GM19467 (cell line): Measurements from ENCODE around the gene CETP.

Experiments
- ATAC-seq: cut with Tn5 transposase; IDR thresholded peaks from one replicate; pipeline ENCODE4 v1.9.1; 2021; ENCODE audit warnings: mild to moderate bottlenecking, moderate library complexity; ENCODE audit not compliant: unreplicated experiment

CETP gene

DNA sequence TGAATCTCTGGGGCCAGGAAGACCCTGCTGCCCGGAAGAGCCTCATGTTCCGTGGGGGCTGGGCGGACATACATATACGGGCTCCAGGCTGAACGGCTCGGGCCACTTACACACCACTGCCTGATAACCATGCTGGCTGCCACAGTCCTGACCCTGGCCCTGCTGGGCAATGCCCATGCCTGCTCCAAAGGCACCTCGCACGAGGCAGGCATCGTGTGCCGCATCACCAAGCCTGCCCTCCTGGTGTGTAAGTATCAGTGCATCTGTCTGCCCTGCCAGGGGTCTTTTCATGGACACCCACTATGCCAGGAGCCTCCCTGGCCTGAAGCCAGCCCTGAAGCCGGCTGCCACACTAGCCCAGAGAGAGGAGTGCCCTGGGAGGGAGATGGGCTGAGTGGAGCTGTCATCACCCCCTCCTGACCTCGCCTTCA, at the start of gene CETP:
Gene CETP, plus strand, starts transcription at position 100 of the 431 bp plus-strand sequence. Its CDS starts 30 bp downstream, at position 130.
- ATAC-seq, result no peak

- no peak for ATAC-seq
Observed at GRCh38 chr16:56912746-56913708, 48.7 kb upstream of the CETP start.

- no peak for ATAC-seq
Observed at GRCh38 chr16:56914896-56915295, 46.9 kb upstream of the CETP start.

DNA sequence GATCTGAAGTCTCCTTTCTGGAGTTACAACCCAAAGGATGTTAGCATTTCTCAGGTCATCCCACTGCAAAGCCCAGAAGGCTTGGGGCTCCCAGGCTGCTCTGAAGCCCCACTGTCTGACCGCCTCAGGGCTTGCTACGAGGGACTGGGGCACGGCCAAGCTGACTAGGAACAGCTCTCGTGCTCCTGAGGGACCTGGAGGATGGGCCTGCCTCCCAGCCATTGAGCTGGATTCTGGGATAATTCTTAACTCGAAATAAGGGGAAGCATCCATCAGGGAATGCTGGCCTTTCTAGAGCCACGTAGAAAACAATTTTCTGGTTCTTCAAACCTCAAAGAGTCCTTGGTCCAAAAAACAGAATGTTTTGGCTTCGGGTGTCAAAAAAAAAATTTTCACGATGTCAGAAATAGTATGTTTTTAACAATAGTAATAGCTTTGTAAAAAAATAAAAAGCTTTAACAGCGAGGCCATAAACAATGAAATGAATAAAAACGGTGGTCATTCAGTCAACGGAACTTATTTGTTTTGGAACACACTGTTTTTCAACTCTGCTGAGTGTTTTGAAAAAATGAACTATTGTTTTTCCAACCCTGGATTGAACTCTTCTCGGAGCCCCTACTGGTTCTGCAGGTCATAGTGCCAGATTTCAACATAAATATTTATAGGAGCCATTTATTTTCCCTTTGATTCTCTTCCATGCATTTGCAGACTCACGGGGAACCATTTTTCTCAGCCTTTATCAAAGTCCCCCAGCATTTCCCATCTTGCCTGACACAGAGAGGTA, 46.2 kb upstream of the CETP start:
- no peak for ATAC-seq

DNA sequence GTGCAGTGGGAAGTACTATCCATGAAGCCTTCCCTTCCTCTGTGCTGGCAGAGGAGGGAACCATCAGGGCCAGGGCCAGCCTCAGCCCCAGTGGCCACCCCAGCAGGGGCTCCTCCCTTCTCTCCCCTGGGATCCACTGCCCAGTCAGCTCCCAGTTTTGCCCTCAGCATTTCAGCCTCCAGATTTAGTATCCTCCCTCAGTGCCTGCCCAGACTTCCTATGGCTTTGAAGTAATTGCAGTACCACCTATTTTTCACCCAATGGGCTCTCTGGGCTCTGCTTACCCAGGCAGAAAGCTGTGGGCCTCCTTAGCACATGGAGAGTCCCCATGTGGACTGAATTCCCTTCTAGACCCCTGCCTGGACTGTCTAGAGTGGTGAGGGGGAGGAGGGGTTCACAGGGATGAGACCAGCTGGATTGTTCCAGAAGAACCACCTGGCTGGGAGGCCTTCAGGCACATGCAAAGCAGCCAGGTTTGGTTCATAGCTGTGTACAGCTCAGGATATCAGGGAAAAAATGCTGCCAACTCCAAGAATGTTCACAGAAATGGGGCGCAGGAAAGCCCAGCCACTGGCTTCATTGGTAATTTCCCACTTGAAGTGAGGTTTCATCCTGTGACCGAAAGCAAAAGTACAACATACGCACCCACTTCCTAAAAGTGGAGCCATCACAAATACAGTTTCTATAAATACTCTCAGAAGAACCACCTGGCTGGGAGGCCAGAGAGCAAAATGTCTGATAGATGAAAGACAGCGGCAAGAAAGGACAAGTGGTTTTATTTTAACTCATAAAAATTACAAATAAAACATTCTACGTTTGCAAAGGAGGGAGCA, 45.0 kb upstream of the CETP start:
- ATAC-seq, result peak; percentile 57

DNA sequence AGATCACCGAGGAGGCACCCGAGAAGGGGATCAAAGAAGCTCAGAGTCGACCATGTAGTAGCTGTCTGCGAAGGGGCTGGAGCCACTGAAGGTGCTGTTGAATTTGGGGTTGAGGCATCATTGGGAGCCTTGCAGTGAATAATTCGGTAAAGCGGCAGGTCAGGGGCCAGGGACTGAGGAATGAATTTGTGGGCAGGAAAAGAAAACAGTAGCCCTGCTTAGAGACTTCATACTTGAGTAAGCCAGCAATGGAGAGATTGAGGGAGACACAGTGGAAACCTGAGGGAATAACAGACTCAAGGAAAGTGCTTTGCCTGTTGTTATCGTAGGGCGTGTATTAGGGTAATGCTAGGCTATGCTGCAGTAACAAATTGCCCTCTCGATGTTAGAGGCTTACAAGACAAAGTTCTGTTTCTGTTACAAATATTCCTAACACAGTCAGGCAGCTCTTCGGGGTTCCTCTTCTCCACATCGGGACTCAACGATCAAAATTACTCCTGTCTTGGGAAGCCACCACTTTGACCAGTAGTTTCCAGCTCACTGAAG, 43.2 kb upstream of the CETP start:
- ATAC-seq, result no peak

DNA sequence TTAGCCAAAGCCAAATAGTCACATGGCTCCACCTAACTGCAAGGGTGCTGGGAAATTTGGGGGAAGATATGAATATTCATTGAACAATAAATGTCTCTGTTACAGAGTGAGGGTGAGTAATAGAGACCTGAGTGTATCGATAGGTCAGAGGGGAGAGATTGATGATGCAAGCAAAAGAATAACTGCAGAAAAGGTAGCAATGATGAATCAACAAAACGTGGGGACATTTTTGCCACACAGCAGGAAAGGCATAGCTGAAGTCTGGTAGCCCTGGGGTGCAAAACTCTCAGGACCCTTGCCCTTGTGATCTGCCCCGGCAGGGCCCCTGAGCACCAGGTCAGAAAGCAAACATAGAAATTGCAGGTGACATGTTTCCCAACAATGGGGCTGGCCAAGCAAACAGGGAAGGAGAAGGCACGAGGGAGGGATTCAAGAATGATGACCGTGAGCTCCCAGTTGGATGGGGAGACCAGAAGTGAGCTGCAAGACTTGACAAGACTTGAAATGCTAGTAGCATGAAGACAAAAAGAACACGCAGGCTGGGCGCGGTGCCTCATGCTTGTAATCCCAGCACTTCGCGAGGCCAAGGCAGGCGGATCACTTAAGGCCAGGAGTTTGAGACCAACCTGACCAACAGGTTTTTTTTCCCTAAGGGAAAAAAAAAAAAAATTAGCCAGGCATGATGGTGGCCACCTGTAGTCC, 42.5 kb upstream of the CETP start:
- no peak for ATAC-seq

DNA sequence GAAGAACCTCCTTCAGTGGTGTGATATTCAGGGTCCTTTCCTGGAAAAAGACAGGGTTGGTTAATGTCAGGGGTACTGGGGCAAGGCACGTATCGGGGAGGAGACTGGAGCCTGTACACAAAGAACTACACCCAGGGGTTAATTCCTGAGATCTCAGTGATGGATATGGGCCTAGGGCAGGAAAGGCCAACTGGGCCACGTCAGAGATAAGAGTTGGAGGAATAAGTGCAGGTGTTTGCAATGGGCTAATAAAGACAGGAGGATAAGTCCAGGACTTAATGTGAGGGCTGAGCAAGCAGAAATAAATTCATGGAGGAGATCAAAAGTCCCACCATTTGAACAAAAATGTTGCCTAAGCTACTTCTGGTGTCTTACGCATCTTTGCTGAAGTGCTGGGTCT, 40.2 kb upstream of the CETP start:
- ATAC-seq, result no peak

DNA sequence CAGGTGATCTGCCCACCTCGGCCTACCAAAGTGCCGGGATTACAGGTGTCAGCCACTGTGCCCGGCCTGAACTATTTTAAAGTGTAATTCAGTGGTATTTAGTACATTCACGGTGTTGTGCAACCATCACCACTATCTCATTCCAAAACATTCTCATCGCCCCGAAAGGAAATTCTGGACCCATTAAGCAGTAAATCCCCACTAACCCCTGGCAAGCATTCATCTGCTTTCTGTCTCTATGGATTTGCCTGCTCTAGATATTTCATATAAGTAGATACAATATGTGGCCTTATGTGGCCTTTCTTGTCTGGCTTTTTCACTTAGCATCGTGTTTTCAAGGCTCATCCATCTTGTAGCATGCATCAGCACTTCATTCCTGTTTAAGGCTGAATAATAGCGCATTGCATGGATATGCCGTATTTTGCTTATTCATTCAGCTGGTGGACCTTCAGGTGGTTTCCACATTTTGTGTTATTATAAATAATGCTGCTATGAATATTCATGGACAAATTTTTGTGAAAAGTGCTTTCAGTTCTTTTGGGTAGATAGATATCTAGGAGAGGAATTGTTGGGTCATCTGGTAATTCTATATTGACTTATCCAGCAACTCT, 38.2 kb upstream of the CETP start:
- ATAC-seq, result no peak

GRCh38 chr16:56927471-56927870, 34.3 kb upstream of the CETP start:
- no peak for ATAC-seq

DNA sequence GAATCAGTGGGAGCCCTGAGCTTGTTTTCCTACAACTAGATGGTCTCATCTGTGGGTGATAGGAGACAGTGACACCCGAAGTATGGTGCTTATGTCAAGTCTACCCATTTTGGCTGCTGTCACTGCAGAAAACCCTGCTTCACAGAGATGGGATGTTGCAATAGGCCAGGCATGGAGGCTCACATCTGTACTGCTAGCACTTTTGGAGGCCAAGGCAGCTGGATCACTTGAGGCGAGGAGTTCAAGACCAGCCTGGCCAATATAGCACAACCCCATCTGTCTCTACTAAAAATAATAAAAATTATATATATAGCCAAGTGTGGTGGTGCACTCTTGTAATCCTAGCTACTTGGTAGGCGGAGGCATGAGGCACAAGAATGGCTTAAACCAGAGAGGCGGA, 32.1 kb upstream of the CETP start:
- no peak for ATAC-seq

DNA sequence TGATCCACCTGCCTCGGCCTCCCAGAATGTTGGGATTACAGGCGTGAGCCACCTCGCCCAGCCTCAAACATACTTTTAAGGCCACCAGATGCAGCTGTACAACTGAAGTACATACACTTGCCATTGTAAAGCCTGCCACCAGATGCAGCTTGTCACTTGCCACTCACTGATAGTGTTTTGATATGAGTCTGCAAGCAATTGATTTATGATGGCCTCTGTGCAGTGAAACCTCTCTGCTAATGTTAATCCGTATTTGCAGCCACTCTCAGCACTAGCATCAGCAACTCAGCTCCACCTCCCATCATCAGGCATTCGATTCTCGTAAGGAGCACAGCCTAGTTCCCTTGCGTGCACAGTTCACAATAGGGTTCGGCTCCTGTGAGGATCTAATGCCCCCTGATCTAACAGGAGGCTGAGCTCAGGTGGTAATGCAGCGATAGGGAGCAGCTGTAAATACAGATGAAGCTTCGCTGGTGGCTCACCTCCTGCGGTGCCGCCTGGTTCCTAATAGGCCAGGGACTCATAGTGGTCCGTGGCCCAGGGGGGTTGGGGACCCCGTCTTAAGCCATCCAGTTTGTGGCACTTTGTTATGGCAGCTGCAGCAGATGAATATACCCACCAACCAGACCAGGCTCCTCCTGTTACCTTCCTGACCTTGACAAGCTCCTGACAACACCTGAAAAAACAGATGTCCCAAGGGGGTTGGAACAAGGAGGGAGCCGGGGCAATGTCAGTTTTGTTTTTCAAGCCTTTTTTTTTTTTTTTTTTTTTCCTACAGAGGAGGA, 31.1 kb upstream of the CETP start:
- no peak for ATAC-seq

- peak; percentile 24 for ATAC-seq
Observed at GRCh38 chr16:56931271-56931891, 30.4 kb upstream of the CETP start.

DNA sequence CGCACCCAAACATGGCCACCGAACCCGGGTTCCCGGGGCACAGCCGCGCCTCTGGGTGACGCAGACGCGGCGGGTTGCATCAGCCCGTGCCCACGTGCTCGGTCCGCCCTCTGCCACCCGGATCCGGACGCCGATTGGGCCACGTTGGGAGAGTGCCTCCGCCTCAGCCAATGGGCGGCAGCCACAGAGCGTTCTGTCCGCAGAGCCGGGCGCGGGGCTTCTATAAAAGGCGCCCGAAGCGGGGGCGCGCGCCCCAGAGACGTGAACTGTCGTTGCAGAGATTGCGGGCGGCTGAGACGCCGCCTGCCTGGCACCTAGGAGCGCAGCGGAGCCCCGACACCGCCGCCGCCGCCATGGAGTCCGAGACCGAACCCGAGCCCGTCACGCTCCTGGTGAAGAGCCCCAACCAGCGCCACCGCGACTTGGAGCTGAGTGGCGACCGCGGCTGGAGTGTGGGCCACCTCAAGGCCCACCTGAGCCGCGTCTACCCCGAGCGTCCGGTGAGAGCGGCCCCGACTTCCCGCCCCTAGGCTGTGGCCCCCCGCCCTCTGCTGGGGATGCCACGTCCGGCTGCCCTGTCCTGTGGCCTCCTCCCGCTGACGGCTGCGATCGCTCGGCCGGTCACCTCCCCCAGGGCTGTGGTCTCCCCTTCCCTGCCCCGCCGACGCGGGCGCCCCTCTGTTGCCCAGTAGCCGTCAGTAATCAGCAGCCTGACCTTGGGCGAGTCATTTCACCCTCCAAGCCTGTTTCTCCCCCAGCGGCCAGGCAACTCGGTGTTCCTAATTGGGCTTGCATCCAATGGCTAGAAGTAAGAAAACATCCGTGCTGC, 29.6 kb upstream of the CETP start, which contains the start of gene HERPUD1:
Gene HERPUD1, plus strand, starts transcription at position 251 of the 829 bp plus-strand sequence. Its CDS starts 103 bp downstream, at position 354.
- ATAC-seq, result peak; percentile 76

- ATAC-seq, result no peak
Observed at GRCh38 chr16:56932721-56933619, 28.8 kb upstream of the CETP start.
